ENCODE results near the gene CEP350.

DNA sequence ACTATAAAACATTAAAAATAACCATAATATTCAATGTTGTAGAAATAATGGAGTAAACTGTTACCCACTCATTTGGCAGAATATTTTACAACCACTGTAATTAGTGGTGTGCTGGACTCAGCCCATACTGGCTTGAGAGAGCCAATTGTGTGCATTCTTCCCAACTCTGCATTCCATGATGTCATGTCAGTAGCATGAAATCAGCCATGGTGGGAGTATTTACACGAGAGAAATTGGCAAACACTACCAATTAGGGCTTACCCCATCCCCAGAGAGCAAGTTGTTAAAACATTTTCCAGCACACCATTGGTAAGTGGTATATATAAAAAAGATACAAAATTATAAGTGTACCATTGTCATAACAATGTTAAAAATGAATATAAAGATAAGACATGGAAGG, 180.9 kb downstream of the CEP350 start:
- TF ChIP-seq, protein P1, sequence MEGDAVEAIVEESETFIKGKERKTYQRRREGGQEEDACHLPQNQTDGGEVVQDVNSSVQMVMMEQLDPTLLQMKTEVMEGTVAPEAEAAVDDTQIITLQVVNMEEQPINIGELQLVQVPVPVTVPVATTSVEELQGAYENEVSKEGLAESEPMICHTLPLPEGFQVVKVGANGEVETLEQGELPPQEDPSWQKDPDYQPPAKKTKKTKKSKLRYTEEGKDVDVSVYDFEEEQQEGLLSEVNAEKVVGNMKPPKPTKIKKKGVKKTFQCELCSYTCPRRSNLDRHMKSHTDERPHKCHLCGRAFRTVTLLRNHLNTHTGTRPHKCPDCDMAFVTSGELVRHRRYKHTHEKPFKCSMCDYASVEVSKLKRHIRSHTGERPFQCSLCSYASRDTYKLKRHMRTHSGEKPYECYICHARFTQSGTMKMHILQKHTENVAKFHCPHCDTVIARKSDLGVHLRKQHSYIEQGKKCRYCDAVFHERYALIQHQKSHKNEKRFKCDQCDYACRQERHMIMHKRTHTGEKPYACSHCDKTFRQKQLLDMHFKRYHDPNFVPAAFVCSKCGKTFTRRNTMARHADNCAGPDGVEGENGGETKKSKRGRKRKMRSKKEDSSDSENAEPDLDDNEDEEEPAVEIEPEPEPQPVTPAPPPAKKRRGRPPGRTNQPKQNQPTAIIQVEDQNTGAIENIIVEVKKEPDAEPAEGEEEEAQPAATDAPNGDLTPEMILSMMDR (conservative IDR thresholded peaks at IDR 0.05; ENCODE audit: low read depth, low read length) = no peak
- TF ChIP-seq EZH2 (IDR thresholded peaks at IDR 0.05; ENCODE audit: low read length, unreplicated experiment) = no peak
- no peak for TF ChIP-seq EZH2phosphoT487 (IDR thresholded peaks at IDR 0.05; ENCODE audit: borderline replicate concordance, low read length)

All from PC-3 (cell line).